ENCODE results near the gene CAV2. TPM values are rescaled to one million over a fixed set of nuclear protein-coding genes. Genes with fewer than 3 reads are reported as not detected.
A peak's percentile ranks its signal among the peaks of the same experiment; 100 is the strongest.

CAV2 gene, protein sequence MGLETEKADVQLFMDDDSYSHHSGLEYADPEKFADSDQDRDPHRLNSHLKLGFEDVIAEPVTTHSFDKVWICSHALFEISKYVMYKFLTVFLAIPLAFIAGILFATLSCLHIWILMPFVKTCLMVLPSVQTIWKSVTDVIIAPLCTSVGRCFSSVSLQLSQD
- total RNA-seq = 100 to 1,000 TPM in 5 of 6 donors, 10 to 100 TPM in 1; 56.6 to 385 (median 183) TPM

DNA sequence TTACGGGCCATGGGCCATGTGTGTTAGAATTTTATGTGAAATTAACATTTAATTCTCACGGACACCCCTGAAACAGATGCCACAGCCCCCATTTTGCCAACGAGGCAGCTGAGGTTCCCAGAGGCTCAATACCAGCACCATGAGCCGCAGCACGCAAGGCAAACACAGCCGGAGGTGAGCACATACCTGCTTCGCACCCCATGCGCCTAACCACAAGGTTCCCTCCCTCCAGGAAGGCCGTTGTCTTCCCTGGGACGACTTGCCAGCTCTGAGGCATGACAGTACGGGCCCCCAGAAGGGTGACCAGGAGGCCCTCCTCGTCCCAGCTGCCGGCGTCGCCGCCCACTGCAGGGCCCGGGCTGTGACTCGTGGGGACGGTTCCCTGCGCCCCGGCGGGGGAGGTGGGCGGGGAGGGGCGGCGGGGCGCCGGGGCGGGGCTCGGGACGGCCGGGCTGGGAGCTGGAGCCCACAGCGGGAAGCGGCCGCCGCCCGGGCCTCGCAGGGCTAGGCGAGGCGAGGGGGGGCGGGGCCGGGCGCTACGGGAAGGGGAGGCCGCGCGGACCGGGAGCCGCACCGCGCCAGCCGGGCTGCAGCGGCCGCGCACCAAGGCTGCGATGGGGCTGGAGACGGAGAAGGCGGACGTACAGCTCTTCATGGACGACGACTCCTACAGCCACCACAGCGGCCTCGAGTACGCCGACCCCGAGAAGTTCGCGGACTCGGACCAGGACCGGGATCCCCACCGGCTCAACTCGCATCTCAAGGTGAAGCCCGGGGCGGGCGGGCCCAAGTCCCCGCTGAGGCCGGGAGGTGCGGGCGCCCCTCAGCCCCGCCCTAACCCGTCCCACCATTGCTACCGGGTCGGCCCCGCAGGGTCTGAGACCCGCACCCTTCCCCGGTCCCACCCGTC lies at the start of gene CAV2:
Gene CAV2, plus strand, starts transcription at position 571 of the 910 bp plus-strand sequence. Its CDS starts 44 bp downstream, at position 615.
- Histone ChIP-seq H3K27ac (peak within 1 kb of the TSS; percentile 92 to 99 (median 95)), H3K4me3 (peak within 1 kb of the TSS; percentile 64 to 79 (median 72)), H3K4me1 (peaks cover 4 to 30% (median 12%) of the 10 kb centered on the region in 4 donors), H3K27me3 (no peaks in the 10 kb centered on the region), H3K36me3 (no peaks in the 10 kb centered on the region), H3K9me3 (no peaks in the 10 kb centered on the region)
- ATAC-seq (ENCODE audit: low FRiP score in 2 of 2) (peak; percentile 91 to 95), DNase-seq (peak; percentile 72 to 95)
- whole genome bisulfite sequencing, 2 donors = 15 to 90% methylated on average over 1 to 16 of the region's 86 CpGs
- no peak for TF ChIP-seq EP300 (IDR thresholded peaks at IDR 0.05)
- peak; percentile 8 to 43 for TF ChIP-seq POLR2AphosphoS5 (IDR thresholded peaks at IDR 0.05)
- TF ChIP-seq POLR2A (IDR thresholded peaks at IDR 0.05) = peak in 3 of 4 donors; percentile 50 to 74 (median 65)
- TF ChIP-seq CTCF (IDR thresholded peaks at IDR 0.05) = no peak

GRCh38 chr7:116449950-116450349 lies 49.6 kb upstream of the CAV2 start:
- H3K27ac ChIP-seq = no peak overlapping the region
- no peaks in the 10 kb centered on the region for H3K36me3 ChIP-seq
- no peaks in the 10 kb centered on the region for H3K27me3 ChIP-seq
- 47 to 54% methylated on average over 4 of the region's 4 CpGs for WGBS, 2 donors
- H3K9me3 ChIP-seq = no peaks in the 10 kb centered on the region
- H3K4me3 ChIP-seq = no peak overlapping the region
- DNase-seq (no peak), ATAC-seq (ENCODE audit: low FRiP score in 2 of 2) (no peak)
- peaks cover 0 to 18% (median 7%) of the 10 kb centered on the region in 4 donors for H3K4me1 ChIP-seq
- TF ChIP-seq CTCF (IDR thresholded peaks at IDR 0.05) (no peak), EP300 (IDR thresholded peaks at IDR 0.05) (no peak), POLR2AphosphoS5 (IDR thresholded peaks at IDR 0.05) (no peak), POLR2A (IDR thresholded peaks at IDR 0.05) (no peak)

DNA sequence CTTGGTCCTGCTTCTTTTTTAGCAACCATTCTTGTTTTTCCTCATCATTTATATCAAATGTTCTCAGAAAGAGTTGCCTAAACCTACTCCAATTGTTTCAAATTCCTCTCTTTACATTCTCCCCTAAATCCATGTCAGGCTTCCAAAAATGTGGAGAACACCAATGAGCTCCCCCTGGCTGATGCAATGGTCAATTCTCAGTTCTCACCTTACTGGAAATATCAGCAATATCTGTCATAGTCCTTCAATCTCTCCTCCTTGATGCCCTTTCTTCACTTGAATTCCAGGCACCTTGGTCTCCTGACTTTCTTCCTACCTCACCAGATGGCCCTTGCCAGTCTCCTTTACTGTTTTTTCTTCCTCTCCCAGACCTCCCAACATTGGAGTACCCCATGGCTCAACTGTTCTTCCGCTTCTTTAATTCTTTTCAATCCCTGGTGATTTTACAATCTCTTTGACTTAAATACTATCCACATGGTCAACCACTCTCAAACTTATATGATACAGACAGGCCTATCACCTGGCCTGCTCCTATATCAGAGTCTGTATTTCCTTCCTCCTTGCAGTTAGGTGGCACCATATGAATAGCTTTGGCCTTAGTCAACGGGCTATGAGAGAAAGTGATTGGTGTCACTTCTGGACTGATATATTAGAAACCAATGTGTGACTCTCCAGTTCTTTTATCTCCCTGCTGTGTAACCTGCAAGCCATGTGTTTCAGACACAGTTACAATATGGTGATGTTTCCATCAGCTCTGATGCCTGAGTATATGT lies 47.4 kb upstream of the CAV2 start:
- WGBS, 2 donors = 91 to 93% methylated on average over 2 of the region's 2 CpGs
- no peak for ATAC-seq (ENCODE audit: low FRiP score in 2 of 2)

GRCh38 chr7:116454377-116454776 lies 45.2 kb upstream of the CAV2 start:
- Histone ChIP-seq H3K9me3 (no peaks in the 10 kb centered on the region), H3K27ac (no peak overlapping the region), H3K4me1 (peaks cover 0 to 5% (median 4%) of the 10 kb centered on the region in 4 donors), H3K36me3 (no peaks in the 10 kb centered on the region), H3K4me3 (no peak overlapping the region), H3K27me3 (no peaks in the 10 kb centered on the region)
- no peak for DNase-seq
- no peak for ATAC-seq (ENCODE audit: low FRiP score in 2 of 2)
- WGBS, 2 donors = 96 to 97% methylated on average over 2 of the region's 2 CpGs
- TF ChIP-seq POLR2A (IDR thresholded peaks at IDR 0.05) = no peak
- TF ChIP-seq POLR2AphosphoS5 (IDR thresholded peaks at IDR 0.05) = no peak
- TF ChIP-seq CTCF (IDR thresholded peaks at IDR 0.05) = no peak
- no peak for TF ChIP-seq EP300 (IDR thresholded peaks at IDR 0.05)

More for the DNA sequence above, 47.4 kb upstream of the CAV2 start:
- Histone ChIP-seq H3K4me1 (peaks cover 0 to 15% (median 7%) of the 10 kb centered on the region in 4 donors), H3K36me3 (no peaks in the 10 kb centered on the region), H3K27ac (no peak overlapping the region), H3K4me3 (no peak overlapping the region), H3K27me3 (no peaks in the 10 kb centered on the region), H3K9me3 (no peaks in the 10 kb centered on the region)
- DNase-seq = no peak
- TF ChIP-seq POLR2AphosphoS5 (IDR thresholded peaks at IDR 0.05) (no peak), CTCF (IDR thresholded peaks at IDR 0.05) (no peak), POLR2A (IDR thresholded peaks at IDR 0.05) (no peak)

Measured in upper lobe of left lung (tissue), 6 donors.